Endothelial cell of umbilical vein (primary cell): Measurements from ENCODE around the gene GALNT8.

Experiments
- EZH2 ChIP-seq: IDR thresholded peaks from 2 replicates; pipeline ENCODE4 v1.6.1; 2012; ENCODE audit warnings: borderline replicate concordance, low read depth, mild to moderate bottlenecking, moderate library complexity, low read length, inconsistent platforms; ENCODE audit not compliant: severe bottlenecking
- GATA2 ChIP-seq: IDR thresholded peaks from 2 replicates; pipeline ENCODE4 v1.7.0; 2011; ENCODE audit warnings: low read depth, mild to moderate bottlenecking, moderate library complexity, mixed read lengths, low read length; ENCODE audit not compliant: insufficient read length, insufficient read depth
- MYC ChIP-seq: IDR thresholded peaks from one replicate; pipeline ENCODE4 v1.6.1; 2011; ENCODE audit warnings: mild to moderate bottlenecking, low read depth, low read length
- POLR2A ChIP-seq: IDR thresholded peaks from 2 replicates; pipeline ENCODE4 v1.6.1; 2012; ENCODE audit warnings: low read depth, mild to moderate bottlenecking, control low read depth, low read length
- POLR2AphosphoS5 ChIP-seq: IDR thresholded peaks from 2 replicates; pipeline ENCODE4 v1.6.1; 2012; ENCODE audit warnings: low read depth, mild to moderate bottlenecking, control low read depth, low read length, moderate library complexity; ENCODE audit not compliant: insufficient read depth
- TF ChIP-seq, protein P1 (sequence below), 2 donors: IDR thresholded peaks; 1 replicate in 1 of 2; 2 replicates in 1 of 2; pipeline ENCODE4 v1.5.1; 2011; ENCODE audit warnings: low read length in 2 of 2, mild to moderate bottlenecking in 2 of 2, moderate library complexity in 2 of 2, control low read depth in 1 of 2, inconsistent platforms in 1 of 2, low read depth in 1 of 2; ENCODE audit not compliant: insufficient read depth in 1 of 2; ENCODE audit errors: extremely low read depth in 1 of 2
- TF ChIP-seq, protein P2 (sequence below): IDR thresholded peaks from 2 replicates; pipeline ENCODE4 v1.6.1; 2011; ENCODE audit not compliant: insufficient read depth, insufficient read length

DNA sequence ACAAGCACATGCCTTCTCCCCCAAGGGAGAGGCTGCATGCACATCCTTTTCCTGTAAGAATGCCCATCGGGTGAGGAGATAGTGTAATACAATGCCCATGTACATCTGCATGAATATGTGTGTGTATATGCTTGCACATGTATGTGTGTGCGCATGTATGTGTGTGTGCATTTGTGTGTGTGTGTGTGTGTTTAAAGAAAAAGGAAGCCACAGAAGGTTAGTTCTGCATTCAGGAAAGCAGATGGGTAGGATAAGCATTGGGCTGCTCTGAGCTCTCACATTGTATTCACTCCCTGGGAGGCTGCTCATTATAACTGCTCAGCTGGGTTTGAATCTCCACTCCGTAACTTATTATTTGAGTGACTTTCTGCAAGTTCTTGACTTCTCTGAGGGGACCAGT, 74.3 kb downstream of the GALNT8 start:
- TF ChIP-seq, protein P1, sequence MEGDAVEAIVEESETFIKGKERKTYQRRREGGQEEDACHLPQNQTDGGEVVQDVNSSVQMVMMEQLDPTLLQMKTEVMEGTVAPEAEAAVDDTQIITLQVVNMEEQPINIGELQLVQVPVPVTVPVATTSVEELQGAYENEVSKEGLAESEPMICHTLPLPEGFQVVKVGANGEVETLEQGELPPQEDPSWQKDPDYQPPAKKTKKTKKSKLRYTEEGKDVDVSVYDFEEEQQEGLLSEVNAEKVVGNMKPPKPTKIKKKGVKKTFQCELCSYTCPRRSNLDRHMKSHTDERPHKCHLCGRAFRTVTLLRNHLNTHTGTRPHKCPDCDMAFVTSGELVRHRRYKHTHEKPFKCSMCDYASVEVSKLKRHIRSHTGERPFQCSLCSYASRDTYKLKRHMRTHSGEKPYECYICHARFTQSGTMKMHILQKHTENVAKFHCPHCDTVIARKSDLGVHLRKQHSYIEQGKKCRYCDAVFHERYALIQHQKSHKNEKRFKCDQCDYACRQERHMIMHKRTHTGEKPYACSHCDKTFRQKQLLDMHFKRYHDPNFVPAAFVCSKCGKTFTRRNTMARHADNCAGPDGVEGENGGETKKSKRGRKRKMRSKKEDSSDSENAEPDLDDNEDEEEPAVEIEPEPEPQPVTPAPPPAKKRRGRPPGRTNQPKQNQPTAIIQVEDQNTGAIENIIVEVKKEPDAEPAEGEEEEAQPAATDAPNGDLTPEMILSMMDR (IDR thresholded peaks at IDR 0.05; ENCODE audit: extremely low read depth in 1 of 2, insufficient read depth in 1 of 2, low read depth in 1 of 2, low read length in 2 of 2) = no peak
- no peak for TF ChIP-seq EZH2
- no peak for TF ChIP-seq MYC
- no peak for TF ChIP-seq GATA2
- TF ChIP-seq POLR2A = no peak
- TF ChIP-seq, protein P2, sequence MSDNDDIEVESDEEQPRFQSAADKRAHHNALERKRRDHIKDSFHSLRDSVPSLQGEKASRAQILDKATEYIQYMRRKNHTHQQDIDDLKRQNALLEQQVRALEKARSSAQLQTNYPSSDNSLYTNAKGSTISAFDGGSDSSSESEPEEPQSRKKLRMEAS = no peak
- no peak for TF ChIP-seq POLR2AphosphoS5
